BJ (cell line): ENCODE measurements around the gene PIGR. TPM values are rescaled to one million over a fixed set of nuclear protein-coding genes. Genes with fewer than 3 reads are reported as not detected.

ENCODE experiments used
- CTCF ChIA-PET: fragments of 350-600 bp; formaldehyde crosslinking; extraction: SDS; loops from one replicate; lab custom pipeline; 2021; ENCODE audit warnings: antibody characterized with exemption, inconsistent platforms; lab: Yijun Ruan, JAX
- POLR2A ChIA-PET: fragments of 300-600 bp; sonication (Branson Sonifier 250); formaldehyde crosslinking; extraction: SDS; loops from one replicate; lab custom pipeline; 2021; ENCODE audit warnings: antibody characterized with exemption; lab: Charles Lee
- DNase-seq: peaks from one replicate; pipeline ENCODE4 v3.0.0-alpha.2; 2011; ENCODE audit warnings: low read depth
- H3K27me3 ChIP-seq: 2 replicates; pipeline ENCODE4 v1.6.0; 2011; ENCODE audit warnings: low read length; ENCODE audit not compliant: control insufficient read depth, insufficient read depth
- H3K36me3 ChIP-seq: 2 replicates; pipeline ENCODE4 v1.5.1; 2011; ENCODE audit warnings: low read length; ENCODE audit not compliant: control insufficient read depth, insufficient read depth
- H3K4me3 ChIP-seq: 2 replicates; pipeline ENCODE4 v1.5.1; 2011; ENCODE audit warnings: low read depth, mild to moderate bottlenecking, control low read depth, low read length
- polyA plus RNA-seq: library from polyadenylated mRNA; depleted of rRNA; stranded (reverse); fragments of >200 nt; gene quantifications from 2 replicates; pipeline ENCODE4 v1.2.3, GENCODE V29; 2011; rRNA removed
- TF ChIP-seq, protein P1 (sequence below): IDR thresholded peaks from 2 replicates; pipeline ENCODE4 v1.5.1; 2011; ENCODE audit warnings: low read depth, mild to moderate bottlenecking, control low read depth, inconsistent platforms, low read length, moderate library complexity; ENCODE audit not compliant: insufficient read depth

The PIGR gene
- polyA plus RNA-seq, 1 experiment, result not detected

GRCh38 chr1:206883876-206884275, 62.4 kb downstream of the PIGR start:
- DNase-seq, result no peak

DNA sequence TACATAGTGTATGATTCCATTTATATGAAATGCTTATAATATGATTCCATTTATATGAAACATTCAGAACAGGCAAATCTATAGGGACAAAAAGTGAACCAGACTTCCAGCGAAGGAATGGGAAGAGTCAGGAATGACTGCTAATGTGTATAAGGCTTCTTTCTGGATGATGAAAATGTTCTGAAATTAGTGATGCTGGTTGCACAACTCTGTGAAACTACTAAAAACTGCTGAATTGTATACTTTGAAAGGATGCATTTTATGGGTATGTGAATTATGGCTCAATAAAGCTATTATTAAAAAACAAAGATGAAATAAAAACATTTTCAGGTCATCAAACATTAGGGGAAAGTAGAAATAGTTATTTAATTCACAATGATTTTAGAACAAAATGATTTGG, 63.1 kb downstream of the PIGR start:
- no peaks in the 10 kb centered on the region for H3K36me3 ChIP-seq
- H3K4me3 ChIP-seq, result no peak overlapping the region
- POLR2A ChIA-PET, result no interaction called here
- DNase-seq, result no peak
- CTCF ChIA-PET, result interaction anchor here (0.6 to 2.1 kb wide), 8 partner anchors 10 to 26 kb away, joined by 3 to 5 read pairs (median 4); partner anchors contain the start of genes IL20 and IL24
- H3K27me3 ChIP-seq, result peaks cover 2% of the 10 kb centered on the region
- TF ChIP-seq, protein P1, sequence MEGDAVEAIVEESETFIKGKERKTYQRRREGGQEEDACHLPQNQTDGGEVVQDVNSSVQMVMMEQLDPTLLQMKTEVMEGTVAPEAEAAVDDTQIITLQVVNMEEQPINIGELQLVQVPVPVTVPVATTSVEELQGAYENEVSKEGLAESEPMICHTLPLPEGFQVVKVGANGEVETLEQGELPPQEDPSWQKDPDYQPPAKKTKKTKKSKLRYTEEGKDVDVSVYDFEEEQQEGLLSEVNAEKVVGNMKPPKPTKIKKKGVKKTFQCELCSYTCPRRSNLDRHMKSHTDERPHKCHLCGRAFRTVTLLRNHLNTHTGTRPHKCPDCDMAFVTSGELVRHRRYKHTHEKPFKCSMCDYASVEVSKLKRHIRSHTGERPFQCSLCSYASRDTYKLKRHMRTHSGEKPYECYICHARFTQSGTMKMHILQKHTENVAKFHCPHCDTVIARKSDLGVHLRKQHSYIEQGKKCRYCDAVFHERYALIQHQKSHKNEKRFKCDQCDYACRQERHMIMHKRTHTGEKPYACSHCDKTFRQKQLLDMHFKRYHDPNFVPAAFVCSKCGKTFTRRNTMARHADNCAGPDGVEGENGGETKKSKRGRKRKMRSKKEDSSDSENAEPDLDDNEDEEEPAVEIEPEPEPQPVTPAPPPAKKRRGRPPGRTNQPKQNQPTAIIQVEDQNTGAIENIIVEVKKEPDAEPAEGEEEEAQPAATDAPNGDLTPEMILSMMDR, result no peak

More at GRCh38 chr1:206883876-206884275, 62.4 kb downstream of the PIGR start:
- CTCF ChIA-PET, result interaction anchor here (0.6 to 2.1 kb wide), 11 partner anchors 9 to 910 kb away, joined by 3 to 5 read pairs (median 3); partner anchors contain the start of genes IL20 and IL24
- Histone ChIP-seq H3K27me3 (peaks cover 2% of the 10 kb centered on the region), H3K4me3 (no peak overlapping the region), H3K36me3 (no peaks in the 10 kb centered on the region)
- TF ChIP-seq, protein P1, result no peak
- POLR2A ChIA-PET, result no interaction called here

DNA sequence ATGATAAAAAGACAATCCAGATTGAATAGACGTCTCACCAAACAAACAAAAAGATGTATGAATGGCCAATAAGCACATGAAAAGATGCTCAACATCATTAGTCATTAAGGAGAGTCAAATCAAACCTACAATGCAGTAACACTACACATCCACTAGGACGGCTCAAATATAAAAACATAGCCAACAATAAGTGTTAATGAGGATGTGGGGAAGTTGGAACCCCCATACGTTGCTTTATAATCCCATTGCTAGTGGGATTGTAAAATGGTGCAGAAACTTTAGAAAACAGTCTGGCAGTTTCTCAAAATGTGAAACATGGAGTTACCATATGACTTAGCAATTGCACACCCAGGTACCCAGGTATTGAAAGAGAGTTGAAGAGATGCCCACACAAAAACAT, 63.7 kb downstream of the PIGR start:
- DNase-seq, result no peak
- TF ChIP-seq, protein P1, result no peak
- CTCF ChIA-PET, result interaction anchor here (1.0 to 1.5 kb wide), 2 partner anchors 14 to 17 kb away, joined by 3 to 5 read pairs; partner anchors contain the start of genes IL20 and IL24
- POLR2A ChIA-PET, result no interaction called here
- Histone ChIP-seq H3K4me3 (no peak overlapping the region), H3K27me3 (peaks cover 2% of the 10 kb centered on the region), H3K36me3 (no peaks in the 10 kb centered on the region)

- Histone ChIP-seq H3K36me3 (no peaks in the 10 kb centered on the region), H3K4me3 (no peak overlapping the region), H3K27me3 (peaks cover 2% of the 10 kb centered on the region)
- ChIA-PET CTCF (interaction anchor here (1.2 to 1.5 kb wide), 2 partner anchors 9 to 11 kb away, joined by 3 to 5 read pairs; no protein-coding TSS in a partner anchor), POLR2A (no interaction called here)
- TF ChIP-seq, protein P1, result no peak
- no peak for DNase-seq
These were observed 66.0 kb downstream of the PIGR start for GRCh38 chr1:206880314-206880713.

Other genes starting within 250 kb of the PIGR start
- gene IL19, start 175.7 kb downstream of the PIGR start, polyA plus RNA-seq, result not detected in 2 replicates
- gene IL10, start 174.0 kb downstream of the PIGR start, polyA plus RNA-seq, result not detected in 2 replicates
- gene IL20, start 80.8 kb downstream of the PIGR start, polyA plus RNA-seq, result not detected in 2 replicates
- 0.10 and 0.25 TPM in 2 replicates for gene IL24, start 49.0 kb downstream of the PIGR start, polyA plus RNA-seq
- gene FCMR, start 24.5 kb downstream of the PIGR start, polyA plus RNA-seq, result 0.56 and 1.4 TPM in 2 replicates
- not detected in 2 replicates for gene FCAMR, start 24.0 kb upstream of the PIGR start, polyA plus RNA-seq
- gene C1orf116, start 86.3 kb upstream of the PIGR start, polyA plus RNA-seq, result not detected in 2 replicates
- 1.2 and 2.5 TPM in 2 replicates for gene YOD1, start 104.7 kb upstream of the PIGR start, polyA plus RNA-seq
- 1.5 and 1.9 TPM in 2 replicates for gene PFKFB2, start 106.8 kb upstream of the PIGR start, polyA plus RNA-seq
- not detected in 2 replicates for gene C4BPB, start 142.4 kb upstream of the PIGR start, polyA plus RNA-seq
- not detected in 2 replicates for gene C4BPA, start 157.8 kb upstream of the PIGR start, polyA plus RNA-seq